GM18502 (cell line): ENCODE results near the gene TSPAN17.

Source experiments
- ATAC-seq: cut with Tn5 transposase; IDR thresholded peaks from one replicate; pipeline ENCODE4 v1.9.1; 2021; ENCODE audit warnings: mild to moderate bottlenecking; ENCODE audit not compliant: unreplicated experiment, poor library complexity

Gene TSPAN17

GRCh38 chr5:176620333-176620981, 26.8 kb upstream of the TSPAN17 start:
- no peak for ATAC-seq

- no peak for ATAC-seq
Measured at GRCh38 chr5:176621661-176622079, 25.6 kb upstream of the TSPAN17 start.

GRCh38 chr5:176624142-176624541, 23.1 kb upstream of the TSPAN17 start:
- ATAC-seq, result no peak

- ATAC-seq, result no peak
Measured at GRCh38 chr5:176624938-176625337, 22.3 kb upstream of the TSPAN17 start.

- ATAC-seq, result no peak
Measured at GRCh38 chr5:176625512-176625911, 21.8 kb upstream of the TSPAN17 start.

GRCh38 chr5:176625966-176626875, 21.1 kb upstream of the TSPAN17 start:
- no peak for ATAC-seq

GRCh38 chr5:176626876-176627236, 20.4 kb upstream of the TSPAN17 start:
- no peak for ATAC-seq

GRCh38 chr5:176627582-176627981, 19.7 kb upstream of the TSPAN17 start:
- ATAC-seq, result no peak

- no peak for ATAC-seq
Measured at GRCh38 chr5:176628406-176629228, 18.7 kb upstream of the TSPAN17 start.

- no peak for ATAC-seq
Measured at GRCh38 chr5:176629317-176629852, 17.9 kb upstream of the TSPAN17 start.

GRCh38 chr5:176629853-176630680, 17.2 kb upstream of the TSPAN17 start, which contains the start of the genes EIF4E1B and SNCB:
EIF4E1B (plus strand) TSS chr5:176630675; CDS start chr5:176642788, 12,113 bp downstream.
SNCB (minus strand) TSS chr5:176630534; CDS start chr5:176629654, 880 bp downstream.
- peak; percentile 75 for ATAC-seq

GRCh38 chr5:176630681-176631222, 16.5 kb upstream of the TSPAN17 start:
- no peak for ATAC-seq

- ATAC-seq, result no peak
Measured at GRCh38 chr5:176631383-176632200, 15.7 kb upstream of the TSPAN17 start.

GRCh38 chr5:176632745-176633144, 14.5 kb upstream of the TSPAN17 start:
- no peak for ATAC-seq

GRCh38 chr5:176633598-176633997, 13.7 kb upstream of the TSPAN17 start:
- ATAC-seq, result no peak

- ATAC-seq, result no peak
Measured at GRCh38 chr5:176636426-176636825, 10.9 kb upstream of the TSPAN17 start.

GRCh38 chr5:176637556-176637955, 9.7 kb upstream of the TSPAN17 start:
- ATAC-seq, result no peak

GRCh38 chr5:176638437-176638836, 8.8 kb upstream of the TSPAN17 start:
- ATAC-seq, result no peak
